GM18870 (cell line): ENCODE measurements around the gene ADSL.
"Not testable (repeated sequence)": the region's sequence is repeated elsewhere in the genome, so short reads cannot be mapped to it uniquely, and the experiment has no call there.

Experiments used
- ATAC-seq: cut with Tn5 transposase; IDR thresholded peaks from one replicate; pipeline ENCODE4 v1.9.1; 2021; ENCODE audit warnings: moderate library complexity; ENCODE audit not compliant: unreplicated experiment

Gene ADSL

DNA sequence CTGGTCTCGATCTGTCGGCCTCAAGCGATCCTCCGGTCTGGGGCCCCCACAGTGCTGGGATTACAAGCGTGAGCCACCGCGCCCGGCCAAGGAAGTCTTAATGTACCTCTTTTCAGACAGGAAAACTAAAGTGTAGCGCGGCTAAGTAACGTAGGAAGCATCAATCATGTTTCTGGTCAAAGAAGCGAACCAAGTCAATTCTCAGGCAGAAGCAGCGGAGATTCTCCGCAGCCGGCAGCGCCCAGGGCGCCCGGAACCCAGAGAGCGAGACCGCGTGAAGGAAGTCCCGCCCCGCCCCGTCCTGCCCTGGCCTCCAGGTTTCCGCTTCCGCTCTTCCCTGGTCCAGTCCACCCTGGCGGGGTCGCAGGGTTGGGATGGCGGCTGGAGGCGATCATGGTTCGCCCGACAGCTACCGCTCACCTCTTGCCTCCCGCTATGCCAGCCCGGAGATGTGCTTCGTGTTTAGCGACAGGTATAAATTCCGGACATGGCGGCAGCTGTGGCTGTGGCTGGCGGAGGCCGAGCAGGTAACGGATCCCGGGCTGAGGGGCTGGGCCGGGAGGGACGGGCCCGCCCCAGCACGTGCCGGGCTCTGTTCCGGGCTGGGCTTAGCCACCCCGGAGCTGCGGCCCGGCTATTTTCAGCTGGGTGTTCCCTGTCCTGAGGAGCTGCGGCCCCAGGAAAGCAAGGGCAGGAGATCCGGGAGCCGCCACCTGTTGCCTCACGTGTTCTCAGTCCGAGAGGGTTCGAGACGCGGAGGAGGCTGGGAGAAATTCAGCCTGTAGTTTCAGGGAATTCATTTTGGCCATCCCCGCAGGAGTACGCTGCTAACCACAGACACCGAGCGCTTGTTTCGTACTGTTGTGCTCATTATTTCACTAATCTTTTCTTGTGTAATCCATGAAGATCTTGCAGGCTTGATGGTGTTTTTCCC lies at the start of gene ADSL:
ADSL (plus strand) TSS at position 316 of the 934 bp plus-strand sequence; CDS start at position 375, 59 bp downstream.
- ATAC-seq = peak; percentile 53

DNA sequence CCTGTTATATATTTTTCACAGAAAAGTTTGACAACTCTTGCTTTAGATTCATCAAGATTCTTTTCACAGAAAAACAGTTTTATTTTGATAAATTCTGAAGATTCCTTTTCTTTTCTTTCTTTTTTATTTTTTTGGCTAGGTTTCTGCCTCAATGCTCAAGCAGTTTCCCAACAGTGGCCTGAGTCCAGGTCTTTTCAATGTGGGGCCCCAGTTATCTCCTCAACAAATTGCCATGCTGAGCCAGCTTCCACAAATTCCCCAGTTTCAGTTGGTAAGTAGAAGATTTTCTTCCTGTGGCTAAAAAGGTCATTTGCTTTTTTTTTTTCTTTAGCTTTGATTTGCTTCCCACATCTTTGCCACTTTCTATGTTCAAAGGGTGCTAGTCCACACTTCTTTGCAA lies 46.0 kb upstream of the ADSL start:
- no peak for ATAC-seq

DNA sequence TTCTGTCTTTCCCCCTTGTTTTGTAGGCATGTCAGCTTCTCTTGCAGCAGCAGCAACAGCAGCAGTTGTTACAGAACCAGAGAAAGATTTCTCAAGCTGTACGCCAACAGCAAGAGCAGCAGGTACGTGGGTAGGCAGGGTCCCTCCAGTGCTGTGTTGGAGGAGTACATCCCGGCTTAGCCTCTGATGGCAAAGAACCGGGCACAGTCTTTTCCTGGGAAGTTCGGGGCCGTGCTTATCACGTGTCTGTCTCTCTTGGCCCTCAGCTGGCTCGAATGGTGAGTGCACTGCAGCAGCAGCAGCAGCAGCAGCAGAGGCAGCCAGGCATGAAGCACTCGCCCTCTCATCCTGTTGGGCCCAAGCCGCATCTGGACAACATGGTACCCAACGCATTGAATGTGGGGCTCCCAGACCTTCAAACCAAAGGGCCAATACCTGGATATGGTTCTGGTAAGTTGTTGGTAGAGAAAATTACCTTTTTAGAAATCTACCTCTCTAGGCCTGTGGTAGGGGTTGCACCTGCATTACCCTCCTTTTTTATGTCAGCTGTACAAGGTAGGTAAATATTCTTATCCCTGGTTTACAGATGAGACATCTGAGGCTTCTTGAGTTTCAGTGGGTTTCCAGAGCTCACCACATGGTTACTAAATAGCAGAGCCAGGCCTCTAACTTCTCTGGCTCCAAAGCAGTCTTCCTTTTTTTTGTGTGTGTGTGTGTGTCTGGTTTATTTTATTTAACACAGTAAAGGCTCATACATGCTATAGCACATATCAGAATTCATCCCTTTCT lies 45.2 kb upstream of the ADSL start:
- peak; percentile 50 for ATAC-seq

DNA sequence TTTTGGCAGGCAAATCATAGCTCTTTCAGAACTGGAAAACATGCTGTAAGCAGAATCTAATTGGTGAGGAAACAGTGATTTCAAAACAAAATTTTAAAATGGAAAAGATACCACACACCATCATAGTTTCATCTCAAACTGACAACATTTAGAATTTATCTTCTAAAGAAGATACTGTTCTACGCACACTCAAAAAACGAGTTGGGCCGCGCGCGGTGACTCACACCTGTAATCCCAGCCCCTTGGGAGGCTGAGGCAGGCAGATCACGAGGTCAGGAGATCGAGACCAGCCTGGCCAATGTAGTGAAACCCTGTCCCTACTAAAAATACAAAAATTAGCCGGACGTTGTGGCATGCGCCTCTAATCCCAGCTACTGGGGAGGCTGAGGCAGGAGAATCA lies 44.2 kb upstream of the ADSL start:
- ATAC-seq = no peak

DNA sequence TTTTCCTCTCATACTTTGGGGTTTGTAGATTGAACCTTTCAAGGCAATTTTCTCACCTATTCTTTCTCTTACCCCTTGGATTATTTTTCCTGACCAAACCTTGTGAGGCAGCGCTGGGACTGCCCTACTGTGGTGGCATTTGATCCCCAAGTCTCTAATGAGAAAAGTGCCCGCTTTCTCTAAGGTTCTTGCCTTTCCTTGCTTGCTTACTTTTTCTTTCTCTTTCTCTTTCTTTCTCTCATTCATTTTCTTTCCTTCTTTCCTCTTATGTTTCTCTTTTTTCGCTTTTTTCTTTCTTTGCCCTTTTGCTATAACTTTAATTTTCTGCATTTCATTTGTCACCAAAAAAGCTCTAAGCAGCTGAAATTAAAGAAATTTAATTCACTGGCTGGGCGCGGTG lies 40.7 kb upstream of the ADSL start:
- ATAC-seq = no peak

DNA sequence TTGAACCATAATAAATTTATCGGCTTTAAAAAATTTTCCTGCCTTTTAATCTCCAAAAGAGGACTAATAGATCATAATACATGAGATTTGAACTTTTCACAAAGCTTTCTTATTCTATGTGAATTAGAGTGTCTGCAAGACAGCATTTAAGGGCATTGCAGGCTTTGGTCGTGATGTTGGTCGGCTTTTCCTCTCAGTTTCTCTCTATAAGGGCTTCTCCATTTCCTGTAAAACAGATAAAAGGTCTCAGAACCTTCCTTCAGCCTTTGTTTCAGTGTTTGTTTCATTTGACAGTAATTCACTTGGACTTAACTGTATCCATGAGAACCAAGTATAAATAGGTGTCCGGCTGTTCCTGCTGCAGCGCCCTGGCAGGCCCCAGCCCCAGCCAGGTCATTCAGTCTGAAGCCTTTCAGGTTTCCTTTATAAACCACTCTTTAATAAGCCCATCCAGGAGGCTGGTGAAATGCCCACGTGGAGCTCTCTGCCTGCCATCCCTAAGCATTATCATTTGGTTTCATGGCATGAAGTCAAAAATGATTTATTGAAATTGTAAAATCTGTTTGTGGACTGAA lies 37.2 kb upstream of the ADSL start:
- no peak for ATAC-seq

DNA sequence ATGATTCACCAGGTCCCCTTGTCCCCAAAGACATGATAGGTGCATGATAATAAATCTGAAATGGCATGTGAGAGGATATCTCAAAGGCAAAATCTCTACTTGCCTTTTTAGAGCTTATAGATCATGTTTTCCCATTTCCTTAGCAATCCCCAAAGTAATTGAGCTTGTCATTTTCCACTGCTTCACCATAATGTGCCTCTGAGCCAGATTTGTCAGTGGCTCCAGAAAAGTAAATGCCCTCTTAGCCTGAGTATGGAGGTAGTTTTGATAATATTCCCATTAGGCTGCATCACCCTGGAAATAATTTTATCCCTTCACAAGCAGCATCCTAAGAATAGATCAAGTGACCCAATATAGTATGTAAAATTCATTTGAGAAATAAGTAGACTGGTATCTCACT lies 36.7 kb upstream of the ADSL start:
- no peak for ATAC-seq

DNA sequence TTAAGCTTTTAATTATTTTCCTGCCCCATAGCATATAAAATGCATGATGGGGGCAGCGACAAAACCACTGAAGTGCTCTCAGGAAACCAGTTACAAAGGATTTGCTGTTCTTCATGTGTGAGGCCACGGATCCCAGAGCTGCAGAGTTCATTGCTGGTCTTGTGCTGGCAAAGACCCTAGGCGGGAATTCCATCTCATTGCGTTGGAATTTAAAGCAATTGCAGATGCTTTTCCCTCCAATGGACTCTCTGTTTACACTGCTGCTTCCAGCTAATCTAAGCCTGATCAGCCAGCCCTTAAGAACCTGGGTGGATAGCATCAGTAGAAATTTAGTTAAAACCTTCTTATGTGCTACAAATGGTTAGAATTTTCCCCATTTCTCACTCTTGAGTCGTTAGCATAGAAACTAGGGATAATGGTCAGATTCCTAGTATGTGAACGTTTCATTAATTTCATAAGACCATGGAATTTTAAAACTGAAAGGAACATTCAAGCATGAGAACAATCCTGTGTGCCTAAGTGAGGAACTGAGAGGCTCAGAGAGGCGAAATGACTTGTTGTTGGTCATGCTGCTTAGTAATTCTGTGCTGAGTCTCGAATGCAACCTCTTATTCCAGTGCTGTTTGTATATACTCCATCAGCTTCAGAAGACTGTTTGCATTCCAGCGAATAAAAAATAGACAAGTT lies 36.1 kb upstream of the ADSL start:
- ATAC-seq = no peak

DNA sequence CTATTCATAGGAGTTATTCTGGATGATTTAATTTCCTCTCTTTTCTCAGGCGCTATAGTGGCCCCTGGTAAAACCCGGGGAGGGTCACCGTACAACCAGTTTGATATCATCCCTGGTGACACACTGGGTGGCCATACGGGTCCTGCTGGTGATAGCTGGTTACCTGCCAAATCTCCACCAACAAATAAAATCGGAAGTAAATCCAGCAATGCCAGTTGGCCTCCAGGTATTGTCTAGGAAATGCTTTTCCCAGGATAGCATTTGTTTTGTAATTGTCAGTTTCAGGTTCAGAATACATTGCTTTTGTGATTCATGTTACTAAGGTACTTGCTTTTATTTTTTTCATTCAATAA lies 35.6 kb upstream of the ADSL start:
- no peak for ATAC-seq

DNA sequence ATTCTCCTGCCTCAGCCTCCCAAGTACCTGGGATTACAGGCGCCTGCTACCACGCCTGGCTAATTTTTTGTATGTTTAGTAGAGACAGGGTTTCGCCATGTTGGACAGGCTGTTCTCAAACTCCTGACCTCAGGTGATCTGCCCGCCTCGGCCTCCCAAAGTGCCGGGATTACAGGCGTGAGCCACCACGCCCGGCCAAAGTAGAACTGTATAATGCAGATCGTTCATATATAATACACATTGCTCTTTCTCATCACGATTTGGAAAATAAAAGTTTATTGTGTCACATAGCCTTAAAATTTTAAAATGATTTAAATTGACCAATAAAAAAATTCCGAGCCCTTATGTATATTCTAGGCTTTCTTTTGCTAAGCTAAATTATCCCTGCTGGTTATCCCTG lies 34.7 kb upstream of the ADSL start:
- not testable (repeated sequence) for ATAC-seq

DNA sequence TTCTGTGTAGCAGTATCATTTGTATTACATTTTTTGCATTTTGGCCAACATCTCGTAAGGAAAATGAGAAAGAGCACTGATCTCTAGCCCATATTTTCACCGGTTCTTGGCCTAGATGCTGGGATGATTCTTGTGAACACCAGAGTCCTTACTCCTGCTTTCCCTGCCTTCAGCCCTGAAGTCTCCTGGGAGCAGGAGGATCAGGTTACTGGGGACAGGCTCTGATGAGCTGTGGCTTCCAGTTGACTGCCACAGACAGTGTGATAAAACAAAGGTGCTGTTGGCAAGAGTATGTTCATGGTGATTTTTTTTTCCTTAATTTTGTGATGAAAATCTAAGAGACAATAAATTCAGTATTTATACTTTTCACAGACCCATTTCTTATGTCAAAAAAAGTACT lies 34.2 kb upstream of the ADSL start:
- no peak for ATAC-seq

DNA sequence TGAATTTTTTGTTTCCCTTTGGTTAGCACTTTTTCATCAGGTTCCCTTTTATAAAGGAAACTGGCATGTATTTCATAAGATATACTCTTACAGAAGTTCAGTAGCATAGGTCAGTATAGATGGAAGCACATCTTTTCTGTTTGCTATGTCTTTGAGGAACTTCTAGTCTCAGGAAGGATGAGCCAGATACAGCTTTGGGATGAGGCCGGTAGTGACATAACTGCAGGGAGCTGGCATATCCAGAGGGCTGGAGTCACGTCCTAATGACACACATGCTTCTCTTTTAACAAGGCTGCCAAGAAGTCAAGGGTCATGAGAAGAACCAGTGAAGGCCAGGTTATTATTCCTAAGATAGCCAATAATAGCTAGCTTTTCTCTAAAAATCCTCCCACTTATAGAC lies 33.3 kb upstream of the ADSL start:
- ATAC-seq = no peak

DNA sequence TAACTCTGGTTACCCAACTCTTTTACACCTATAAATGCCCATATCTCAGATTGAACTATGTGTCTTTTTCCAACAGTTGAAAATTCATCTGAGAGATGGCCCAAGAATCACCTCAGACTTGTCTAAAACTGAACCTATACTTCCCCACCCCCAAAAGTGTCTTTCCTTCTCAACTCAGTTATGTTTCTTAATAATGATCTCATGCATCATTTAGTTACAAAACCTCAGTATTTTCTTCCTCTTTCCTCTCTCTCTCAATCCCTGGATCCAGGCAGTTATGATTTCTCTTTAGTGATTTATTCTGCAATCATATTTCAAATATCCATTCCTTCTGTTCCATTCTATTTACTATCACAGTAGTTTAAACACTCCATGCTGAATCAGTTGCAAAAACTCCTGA lies 32.3 kb upstream of the ADSL start:
- no peak for ATAC-seq

DNA sequence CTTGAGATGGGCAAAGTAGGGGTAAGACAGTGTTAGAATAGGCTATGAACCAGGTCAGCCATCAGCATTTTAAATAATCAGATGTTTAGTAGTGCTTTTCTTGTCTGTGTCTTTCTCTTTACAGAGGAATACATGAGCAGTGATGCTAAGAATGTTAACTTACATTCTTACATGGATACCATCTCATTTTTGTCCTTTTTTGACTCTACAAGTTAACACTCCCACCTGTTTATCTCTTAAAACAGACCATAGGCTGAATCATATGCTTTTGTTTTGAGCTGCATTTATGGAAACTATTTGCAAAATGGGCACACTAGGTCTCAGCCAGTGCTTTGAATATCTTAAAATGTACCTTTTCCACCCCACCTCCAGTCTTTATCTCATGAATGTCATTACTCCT lies 25.6 kb upstream of the ADSL start:
- ATAC-seq = no peak

DNA sequence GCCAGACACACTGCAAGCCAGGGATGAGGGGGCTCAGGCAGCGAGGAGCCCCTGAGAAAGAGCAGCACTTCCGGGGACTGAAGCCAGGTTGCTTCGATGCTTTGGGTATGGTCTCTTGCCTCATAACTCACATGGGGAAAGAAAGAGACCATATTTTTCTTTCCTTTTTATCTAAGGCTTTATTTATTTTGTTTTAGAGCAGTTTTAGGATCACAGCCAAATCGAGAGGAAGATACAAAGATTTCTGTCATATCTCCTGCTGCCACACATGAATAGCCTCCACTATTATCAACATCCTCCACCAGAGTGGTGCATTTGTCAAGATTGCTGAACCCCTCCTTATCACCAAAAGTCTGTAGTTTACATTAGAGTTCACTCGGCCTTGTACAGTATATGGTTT lies 24.3 kb upstream of the ADSL start:
- no peak for ATAC-seq

DNA sequence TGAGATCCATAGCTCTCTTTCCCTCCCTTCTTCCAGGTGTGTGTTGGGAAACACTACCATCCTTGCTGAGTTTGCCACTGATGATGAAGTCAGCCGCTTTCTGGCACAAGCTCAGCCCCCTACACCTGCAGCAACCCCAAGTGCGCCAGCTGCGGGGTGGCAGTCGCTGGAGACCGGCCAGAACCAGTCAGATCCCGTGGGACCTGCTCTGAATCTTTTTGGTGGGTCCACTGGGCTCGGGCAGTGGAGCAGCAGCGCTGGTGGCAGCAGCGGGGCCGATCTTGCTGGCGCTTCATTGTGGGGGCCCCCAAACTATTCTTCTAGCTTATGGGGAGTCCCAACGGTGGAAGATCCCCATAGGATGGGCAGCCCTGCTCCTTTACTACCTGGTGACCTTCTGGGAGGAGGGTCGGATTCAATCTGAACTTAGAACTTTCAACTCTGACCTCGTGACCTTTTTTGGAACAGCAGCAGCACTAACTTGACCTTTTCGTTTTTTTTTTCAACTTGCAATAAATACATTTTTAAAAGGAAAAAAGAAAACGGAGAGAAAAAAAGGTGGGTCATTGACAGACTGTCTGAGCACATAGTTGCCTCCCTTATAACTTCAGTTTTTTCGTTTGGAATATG lies 23.4 kb upstream of the ADSL start:
- ATAC-seq = no peak

DNA sequence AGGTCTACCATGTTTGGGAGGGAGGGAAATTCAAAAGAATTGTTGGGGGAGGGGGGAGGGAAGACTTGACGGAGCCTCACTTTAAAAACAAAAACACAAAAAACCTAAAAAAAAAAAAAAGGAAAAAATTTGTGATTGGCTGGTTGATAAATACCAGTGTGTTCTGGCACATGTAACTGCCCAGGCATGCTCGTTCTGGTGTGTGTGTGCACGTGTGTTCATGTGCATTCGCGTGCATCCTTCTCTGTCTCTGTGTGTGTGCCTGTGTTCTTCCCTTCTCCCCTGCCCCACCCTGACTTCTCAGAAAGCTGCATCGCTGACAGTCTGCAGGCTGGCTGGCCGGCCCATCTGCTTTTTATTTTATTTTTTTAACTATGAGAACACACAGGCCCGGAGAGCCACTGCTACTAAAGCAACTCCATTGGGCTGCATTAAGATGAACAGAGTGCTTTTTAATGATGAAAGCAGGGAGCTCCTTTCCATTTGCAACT lies 22.6 kb upstream of the ADSL start:
- no peak for ATAC-seq

DNA sequence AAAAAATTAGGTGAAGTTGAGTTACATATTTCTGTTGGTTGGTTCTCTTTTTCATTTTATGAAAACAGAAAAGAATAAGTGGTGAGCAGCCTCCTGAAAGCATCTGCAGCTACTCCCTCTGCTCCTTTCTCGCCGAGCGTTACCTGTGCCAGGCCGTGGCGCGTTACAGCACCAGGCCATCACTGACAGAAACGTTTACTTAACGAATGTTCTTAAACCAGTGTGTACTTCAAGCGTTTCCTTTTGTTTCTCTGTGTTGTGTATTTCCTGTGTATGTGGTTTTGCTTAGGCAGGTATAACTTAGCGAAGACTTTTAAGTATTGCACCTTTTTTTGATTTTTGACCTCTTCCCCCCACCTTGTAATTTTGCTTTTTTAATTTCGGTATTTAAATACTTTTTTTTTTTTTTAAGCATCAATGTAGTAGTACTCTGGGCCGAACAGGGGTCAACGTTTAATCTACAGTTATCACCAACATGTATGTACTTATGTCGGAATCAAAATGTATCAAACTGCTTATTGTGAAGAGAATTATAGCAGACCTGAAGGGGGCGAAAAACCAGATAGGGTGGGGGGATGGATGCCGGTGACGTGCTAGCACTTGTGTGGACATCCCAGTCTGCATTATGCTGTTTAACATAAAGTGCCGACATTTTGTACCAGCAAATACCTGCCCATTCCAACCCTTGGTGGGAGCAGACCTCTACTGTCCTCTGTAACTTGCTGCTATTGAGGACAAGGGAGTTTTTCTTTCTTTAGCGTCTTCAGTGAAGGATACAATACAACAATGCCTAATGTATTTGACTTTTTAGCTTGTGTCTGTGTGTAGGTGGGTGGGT lies 21.6 kb upstream of the ADSL start:
- ATAC-seq = no peak

DNA sequence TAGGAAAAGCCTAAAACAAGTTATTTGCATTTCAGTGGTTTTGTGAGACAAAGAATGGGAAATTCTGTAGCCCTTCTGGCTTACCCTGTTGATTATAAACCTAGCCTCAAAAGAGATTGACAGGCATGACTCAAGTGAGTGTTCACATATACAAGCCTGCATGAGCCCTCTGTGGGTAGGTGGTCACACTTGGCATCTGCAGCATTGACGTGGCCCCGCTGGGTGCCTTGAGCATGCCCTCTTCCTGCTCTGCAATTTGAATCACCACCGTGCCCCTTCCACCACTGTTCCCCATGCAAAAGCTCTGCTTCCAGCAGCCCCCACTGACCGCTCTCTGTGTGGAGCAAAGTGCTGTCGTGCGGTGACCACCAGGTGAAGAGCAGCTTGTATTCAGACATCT lies 21.0 kb upstream of the ADSL start:
- ATAC-seq = no peak
